Liver (tissue), 9 donors: ENCODE measurements around the gene PARD3B. TPM values are rescaled to one million over a fixed set of nuclear protein-coding genes. Genes with fewer than 3 reads are reported as not detected.

Experiments
- DNase-seq: peaks from one replicate; pipeline ENCODE4 v3.0.0-alpha.2; 2017; ENCODE audit warnings: low spot score
- H3K27ac ChIP-seq, 2 donors: one replicate each; pipeline ENCODE4 v1.7.0; 2013; ENCODE audit warnings: inconsistent platforms in 2 of 2, low read length in 2 of 2, control low read depth in 1 of 2, low read depth in 1 of 2, mild to moderate bottlenecking in 1 of 2
- H3K27me3 ChIP-seq, 4 donors: one replicate each; pipeline versions ENCODE4 v1.6.1 to v1.7.0; 2013; ENCODE audit warnings: low read length in 3 of 4, inconsistent platforms in 1 of 4, mild to moderate bottlenecking in 1 of 4, moderate library complexity in 1 of 4; ENCODE audit not compliant: control insufficient read depth in 4 of 4, insufficient read depth in 4 of 4
- H3K36me3 ChIP-seq, 4 donors: one replicate each; pipeline versions ENCODE4 v1.6.1 to v1.7.0; 2013; ENCODE audit warnings: low read length in 3 of 4, mild to moderate bottlenecking in 3 of 4, low read depth in 1 of 4, moderate library complexity in 1 of 4; ENCODE audit not compliant: control insufficient read depth in 4 of 4, insufficient read depth in 3 of 4
- H3K4me1 ChIP-seq, 4 donors: one replicate each; pipeline versions ENCODE4 v1.6.1 to v1.7.0; 2013; ENCODE audit warnings: low read length in 3 of 4, mild to moderate bottlenecking in 3 of 4, moderate library complexity in 1 of 4; ENCODE audit not compliant: control insufficient read depth in 4 of 4, insufficient read depth in 4 of 4
- H3K4me3 ChIP-seq, 3 donors: one replicate each; pipeline versions ENCODE4 v1.6.1 to v1.7.0; 2013; ENCODE audit warnings: low read length in 3 of 3, control low read depth in 1 of 3, low read depth in 1 of 3, mild to moderate bottlenecking in 1 of 3
- H3K9ac ChIP-seq, 2 donors: one replicate each; pipeline ENCODE4 v1.7.0; 2013; ENCODE audit warnings: low read length in 2 of 2, mild to moderate bottlenecking in 2 of 2, moderate library complexity in 2 of 2, control low read depth in 1 of 2, low read depth in 1 of 2
- H3K9me3 ChIP-seq, 4 donors: one replicate each; pipeline versions ENCODE4 v1.6.1 to v1.7.0; 2013; ENCODE audit warnings: low read length in 3 of 4; ENCODE audit not compliant: control insufficient read depth in 4 of 4
- ATF3 ChIP-seq: IDR thresholded peaks from 2 replicates; pipeline ENCODE4 v1.6.1; 2016; ENCODE audit warnings: antibody characterized with exemption
- CTCF ChIP-seq: fragments of 150-350 bp; IDR thresholded peaks from 2 replicates; pipeline ENCODE4 v1.5.1; 2017; ENCODE audit warnings: improper control_type of control experiment, low read depth, low read length; ENCODE audit not compliant: missing input control
- EGR1 ChIP-seq, 2 donors: IDR thresholded peaks; 2 replicates each; pipeline ENCODE4 v1.6.1; 2016 to 2018; ENCODE audit warnings: antibody characterized with exemption in 2 of 2, low read depth in 2 of 2
- FOXA1 ChIP-seq: IDR thresholded peaks from 2 replicates; pipeline ENCODE4 v1.6.1; 2016; ENCODE audit warnings: antibody characterized with exemption
- FOXA2 ChIP-seq: IDR thresholded peaks from 2 replicates; pipeline ENCODE4 v1.6.1; 2016; ENCODE audit warnings: antibody characterized with exemption
- GABPA ChIP-seq, 2 donors: IDR thresholded peaks in 1 of 2; conservative IDR thresholded peaks in 1 of 2; 2 replicates each; pipeline ENCODE4 v1.6.1; 2016; ENCODE audit warnings: antibody characterized with exemption in 2 of 2, mild to moderate bottlenecking in 1 of 2, moderate library complexity in 1 of 2
- HNF4A ChIP-seq, 2 donors: conservative IDR thresholded peaks; 2 replicates each; pipeline ENCODE4 v1.6.1; 2016; ENCODE audit warnings: antibody characterized with exemption in 2 of 2, mild to moderate bottlenecking in 2 of 2
- JUND ChIP-seq, 2 donors: IDR thresholded peaks; 2 replicates each; pipeline ENCODE4 v1.6.1; 2016; ENCODE audit warnings: antibody characterized with exemption in 2 of 2
- MAX ChIP-seq: IDR thresholded peaks from 2 replicates; pipeline ENCODE4 v1.6.1; 2016; ENCODE audit warnings: antibody characterized with exemption
- NR2F2 ChIP-seq: IDR thresholded peaks from 2 replicates; pipeline ENCODE4 v1.6.1; 2016; ENCODE audit warnings: antibody characterized with exemption
- RAD21 ChIP-seq, 2 donors: IDR thresholded peaks; 2 replicates each; pipeline ENCODE4 v1.6.1; 2016; ENCODE audit warnings: antibody characterized with exemption in 2 of 2, mild to moderate bottlenecking in 2 of 2
- REST ChIP-seq: IDR thresholded peaks from 2 replicates; pipeline ENCODE4 v1.6.1; 2016; ENCODE audit warnings: antibody characterized with exemption, mild to moderate bottlenecking
- RXRA ChIP-seq, 2 donors: IDR thresholded peaks; 2 replicates each; pipeline ENCODE4 v1.6.1; 2017 to 2018; ENCODE audit warnings: antibody characterized with exemption in 2 of 2, mild to moderate bottlenecking in 1 of 2
- SP1 ChIP-seq: IDR thresholded peaks from 2 replicates; pipeline ENCODE4 v1.6.1; 2018; ENCODE audit warnings: antibody characterized with exemption, mild to moderate bottlenecking
- TAF1 ChIP-seq: conservative IDR thresholded peaks from 2 replicates; pipeline ENCODE4 v1.6.1; 2016; ENCODE audit warnings: antibody characterized with exemption, mild to moderate bottlenecking
- ZBTB33 ChIP-seq: IDR thresholded peaks from 2 replicates; pipeline ENCODE4 v1.6.1; 2016; ENCODE audit warnings: antibody characterized with exemption
- WGBS: extraction: QIAGEN DNeasy Blood & Tissue Kit; methylation state at CpG from one replicate; pipeline ENCODE4 v1.1.7; 2013; 5-methylcytosine and 5-hydroxymethylcytosine counted together
- polyA plus RNA-seq, 2 donors: library from polyadenylated mRNA; stranded (reverse) in 1 of 2; unstranded in 1 of 2; fragments of 200-250 nt in 1 of 2; fragments of >200 nt in 1 of 2; fragmentation: Nextera tagmentation in 1 of 2; extraction: Ambion mirVana in 1 of 2; gene quantifications; one replicate each; pipeline versions ENCODE4 v1.2.1 to v1.2.3, GENCODE V29; 2013 to 2015
- total RNA-seq, 2 donors: library from RNA; depleted of rRNA; stranded (reverse); fragments of >200 nt; gene quantifications; one replicate each; pipeline ENCODE4 v1.2.3, GENCODE V29; 2014
- donor health status: healthy.
- donor health status: healthy.
- donor health status: healthy.
- donor health status: healthy.
- donor health status: healthy.

Gene PARD3B
- total and polyA plus RNA-seq, 4 donors: 1.1 to 10.3 (median 3.7) TPM

GRCh38 chr2:204967199-204967960 is 422.1 kb downstream of the PARD3B start (continued):
- TF ChIP-seq SP1: no peak

GRCh38 chr2:204971206-204971907 is 426.1 kb downstream of the PARD3B start:
- no peak overlapping the region for H3K4me3 ChIP-seq
- H3K9ac ChIP-seq: no peak overlapping the region
- no peak for DNase-seq
- H3K4me1 ChIP-seq: peaks cover 0 to 6% (median 0%) of the 10 kb centered on the region in 4 donors
- H3K27me3 ChIP-seq: no peaks in the 10 kb centered on the region
- H3K27ac ChIP-seq: no peak overlapping the region
- no peaks in the 10 kb centered on the region for H3K9me3 ChIP-seq
- TF ChIP-seq RAD21 (IDR thresholded peaks at IDR 0.05): no peak
- no peak for TF ChIP-seq HNF4A (conservative IDR thresholded peaks at IDR 0.05)
- TF ChIP-seq FOXA2: no peak
- TF ChIP-seq CTCF: no peak
- no peak for TF ChIP-seq GABPA (IDR thresholded peaks at IDR 0.05 in 1 of 2, conservative IDR thresholded peaks at IDR 0.05 in 1 of 2)
- TF ChIP-seq RXRA (IDR thresholded peaks at IDR 0.05): no peak
- no peak for TF ChIP-seq FOXA1
- TF ChIP-seq MAX: no peak
- no peak for TF ChIP-seq TAF1
- TF ChIP-seq JUND (IDR thresholded peaks at IDR 0.05): no peak
- TF ChIP-seq REST: no peak
- TF ChIP-seq ZBTB33: no peak
- no peak for TF ChIP-seq EGR1 (IDR thresholded peaks at IDR 0.05; ENCODE audit: low read depth in 2 of 2)
- no peak for TF ChIP-seq NR2F2
- TF ChIP-seq SP1: no peak
- TF ChIP-seq ATF3: no peak
- WGBS: 77% methylated on average over 2 of the region's 2 CpGs
- no peaks in the 10 kb centered on the region for H3K36me3 ChIP-seq
